GM19452 (cell line): ENCODE measurements around the gene METTL6.
"Not testable (repeated sequence)": the region's sequence is repeated elsewhere in the genome, so short reads cannot be mapped to it uniquely, and the experiment has no call there.

ENCODE experiments used
- ATAC-seq: cut with Tn5 transposase; IDR thresholded peaks from one replicate; pipeline ENCODE4 v1.9.1; 2021; ENCODE audit not compliant: unreplicated experiment

Gene METTL6

GRCh38 chr3:15427182-15427880 is at the start of gene METTL6, which contains the start of gene EAF1:
METTL6 (minus strand) TSS chr3:15427544; CDS start chr3:15426511, 1,033 bp downstream.
EAF1 (plus strand) TSS chr3:15427598; CDS start chr3:15427780, 182 bp downstream.
- peak; percentile 84 for ATAC-seq

GRCh38 chr3:15476378-15476777 is 49.0 kb upstream of the METTL6 start:
- ATAC-seq: no peak

GRCh38 chr3:15475161-15475560 is 47.8 kb upstream of the METTL6 start:
- no peak for ATAC-seq

GRCh38 chr3:15471861-15472260 is 44.5 kb upstream of the METTL6 start:
- ATAC-seq: no peak

GRCh38 chr3:15470849-15471248 is 43.5 kb upstream of the METTL6 start:
- no peak for ATAC-seq

GRCh38 chr3:15470261-15470660 is 42.9 kb upstream of the METTL6 start:
- no peak for ATAC-seq

GRCh38 chr3:15467227-15468181 is 40.2 kb upstream of the METTL6 start:
- ATAC-seq: no peak

GRCh38 chr3:15465876-15466585 is 38.7 kb upstream of the METTL6 start:
- no peak for ATAC-seq

GRCh38 chr3:15462451-15462850 is 35.1 kb upstream of the METTL6 start:
- no peak for ATAC-seq

GRCh38 chr3:15460891-15461531 is 33.7 kb upstream of the METTL6 start:
- no peak for ATAC-seq

GRCh38 chr3:15458212-15458780 is 31.0 kb upstream of the METTL6 start:
- no peak for ATAC-seq

- not testable (repeated sequence) for ATAC-seq
Observed at GRCh38 chr3:15456915-15457314, 29.6 kb upstream of the METTL6 start.

GRCh38 chr3:15456321-15456720 is 29.0 kb upstream of the METTL6 start:
- ATAC-seq: no peak

GRCh38 chr3:15455756-15456155 is 28.4 kb upstream of the METTL6 start:
- ATAC-seq: no peak

GRCh38 chr3:15454965-15455364 is 27.6 kb upstream of the METTL6 start:
- no peak for ATAC-seq

- no peak for ATAC-seq
Observed at GRCh38 chr3:15453991-15454625, 26.8 kb upstream of the METTL6 start.

GRCh38 chr3:15453501-15453900 is 26.2 kb upstream of the METTL6 start:
- no peak for ATAC-seq

- no peak for ATAC-seq
Observed at GRCh38 chr3:15452961-15453360, 25.6 kb upstream of the METTL6 start.

- ATAC-seq: no peak
Observed at GRCh38 chr3:15452156-15452555, 24.8 kb upstream of the METTL6 start.
